Measurements from ENCODE around the gene ARHGAP31.

DNA sequence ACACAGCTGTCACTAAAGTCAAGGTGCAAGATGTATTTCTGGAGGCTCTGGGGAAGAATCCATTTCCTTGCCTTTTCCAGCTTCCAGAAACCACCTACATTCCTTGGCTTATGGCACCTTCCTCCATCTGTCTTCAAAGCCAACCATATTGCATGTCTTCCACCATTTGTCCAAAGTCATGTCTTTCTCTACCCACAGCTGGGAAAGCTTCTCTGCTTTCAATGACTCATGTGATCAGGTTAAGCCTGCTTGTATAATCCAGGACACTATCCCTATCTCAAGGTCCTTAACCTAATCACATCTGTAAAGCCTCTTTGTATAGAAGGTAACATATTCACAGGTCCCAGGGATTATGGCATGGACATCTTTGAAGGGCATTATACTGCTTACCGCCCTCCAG, 14.2 kb downstream of the ARHGAP31 start:
- TF ChIP-seq, protein P1, sequence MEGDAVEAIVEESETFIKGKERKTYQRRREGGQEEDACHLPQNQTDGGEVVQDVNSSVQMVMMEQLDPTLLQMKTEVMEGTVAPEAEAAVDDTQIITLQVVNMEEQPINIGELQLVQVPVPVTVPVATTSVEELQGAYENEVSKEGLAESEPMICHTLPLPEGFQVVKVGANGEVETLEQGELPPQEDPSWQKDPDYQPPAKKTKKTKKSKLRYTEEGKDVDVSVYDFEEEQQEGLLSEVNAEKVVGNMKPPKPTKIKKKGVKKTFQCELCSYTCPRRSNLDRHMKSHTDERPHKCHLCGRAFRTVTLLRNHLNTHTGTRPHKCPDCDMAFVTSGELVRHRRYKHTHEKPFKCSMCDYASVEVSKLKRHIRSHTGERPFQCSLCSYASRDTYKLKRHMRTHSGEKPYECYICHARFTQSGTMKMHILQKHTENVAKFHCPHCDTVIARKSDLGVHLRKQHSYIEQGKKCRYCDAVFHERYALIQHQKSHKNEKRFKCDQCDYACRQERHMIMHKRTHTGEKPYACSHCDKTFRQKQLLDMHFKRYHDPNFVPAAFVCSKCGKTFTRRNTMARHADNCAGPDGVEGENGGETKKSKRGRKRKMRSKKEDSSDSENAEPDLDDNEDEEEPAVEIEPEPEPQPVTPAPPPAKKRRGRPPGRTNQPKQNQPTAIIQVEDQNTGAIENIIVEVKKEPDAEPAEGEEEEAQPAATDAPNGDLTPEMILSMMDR (conservative IDR thresholded peaks at IDR 0.05; ENCODE audit: low read depth, low read length), result no peak
- no peak for TF ChIP-seq EZH2 (IDR thresholded peaks at IDR 0.05; ENCODE audit: borderline replicate concordance, low read depth, low read length, poor library complexity, severe bottlenecking)
